Coronary artery (tissue), 2 donors: Measurements from ENCODE around the gene ACACB.
A peak's percentile ranks its signal among the peaks of the same experiment; 100 is the strongest.

Experiments
- DNase-seq: peaks from one replicate; pipeline ENCODE4 v3.0.0-alpha.2; 2017; ENCODE audit warnings: low spot score
- H3K27ac ChIP-seq, 2 donors: fragments of 200-600 bp; sonication (generic); one replicate each; pipeline ENCODE4 v1.5.1; 2016 to 2019
- H3K4me3 ChIP-seq: fragments of 200-600 bp; sonication (generic); 2 replicates; pipeline ENCODE4 v1.5.1; 2016; ENCODE audit warnings: mild to moderate bottlenecking, moderate library complexity
- CTCF ChIP-seq: fragments of 200-600 bp; sonication (generic); IDR thresholded peaks from one replicate; pipeline ENCODE4 v1.5.1; 2019; ENCODE audit warnings: antibody characterized with exemption

The ACACB gene

GRCh38 chr12:109263439-109263838 lies 147.1 kb downstream of the ACACB start:
- TF ChIP-seq CTCF: no peak
- Histone ChIP-seq H3K4me3 (no peak overlapping the region), H3K27ac (no peak overlapping the region)
- no peak for DNase-seq

- no peak overlapping the region for H3K4me3 ChIP-seq
- DNase-seq: no peak
- TF ChIP-seq CTCF: peak; percentile 25
- H3K27ac ChIP-seq: peak overlapping the region in 1 of 2 donors; percentile 5
Observed at GRCh38 chr12:109264095-109264942, 147.9 kb downstream of the ACACB start.

- no peak for TF ChIP-seq CTCF
- H3K27ac ChIP-seq: peak overlapping the region in 1 of 2 donors; percentile 13
- DNase-seq: no peak
- H3K4me3 ChIP-seq: no peak overlapping the region
Observed at GRCh38 chr12:109264943-109265650, 148.7 kb downstream of the ACACB start.

- DNase-seq: no peak
- Histone ChIP-seq H3K27ac (no peak overlapping the region), H3K4me3 (no peak overlapping the region)
- TF ChIP-seq CTCF: no peak
Observed at GRCh38 chr12:109266106-109266879, 149.9 kb downstream of the ACACB start.

- TF ChIP-seq CTCF: no peak
- DNase-seq: no peak
- Histone ChIP-seq H3K27ac (no peak overlapping the region), H3K4me3 (no peak overlapping the region)
Observed at GRCh38 chr12:109267361-109267760, 151.0 kb downstream of the ACACB start.

- no peak for DNase-seq
Observed at GRCh38 chr12:109268896-109269295, 152.5 kb downstream of the ACACB start.

More at GRCh38 chr12:109268896-109269295, 152.5 kb downstream of the ACACB start:
- H3K27ac ChIP-seq: no peak overlapping the region
- H3K4me3 ChIP-seq: no peak overlapping the region
- TF ChIP-seq CTCF: no peak
